Spleen (tissue), 11 donors: Measurements from ENCODE around the gene ANKS1B. TPM values are rescaled to one million over a fixed set of nuclear protein-coding genes. Genes with fewer than 3 reads are reported as not detected.

Experiments used
- DNase-seq: peaks from one replicate; pipeline ENCODE4 v3.0.0-alpha.2; 2020
- H3K27ac ChIP-seq, 8 donors: fragments of 200-600 bp; sonication (generic) in 7 of 8; 1 replicate in 4 of 8; 2 replicates in 4 of 8; pipeline versions ENCODE4 v1.5.0 to v1.8.0; 2016 to 2021; ENCODE audit warnings: inconsistent platforms in 4 of 8, mild to moderate bottlenecking in 4 of 8, moderate library complexity in 1 of 8
- H3K27me3 ChIP-seq, 7 donors: fragments of 200-600 bp; sonication (generic) in 6 of 7; replicated peaks in 1 of 7; 1 replicate in 4 of 7; 2 replicates in 3 of 7; pipeline versions ENCODE4 v1.5.0 to v1.8.0; 2016 to 2021; ENCODE audit warnings: inconsistent platforms in 3 of 7, mild to moderate bottlenecking in 1 of 7
- H3K36me3 ChIP-seq, 6 donors: fragments of 200-600 bp; sonication (generic) in 5 of 6; 1 replicate in 4 of 6; 2 replicates in 2 of 6; pipeline versions ENCODE4 v1.5.0 to v1.8.0; 2016 to 2021; ENCODE audit warnings: inconsistent platforms in 2 of 6
- H3K4me1 ChIP-seq, 6 donors: fragments of 200-600 bp; sonication (generic) in 5 of 6; 1 replicate in 3 of 6; 2 replicates in 3 of 6; pipeline versions ENCODE4 v1.5.0 to v1.8.0; 2016 to 2021; ENCODE audit warnings: inconsistent platforms in 3 of 6
- H3K4me3 ChIP-seq, 8 donors: fragments of 200-600 bp; sonication (generic) in 7 of 8; 1 replicate in 4 of 8; 2 replicates in 4 of 8; pipeline versions ENCODE4 v1.5.0 to v1.8.0; 2016 to 2021; ENCODE audit warnings: inconsistent platforms in 4 of 8, mild to moderate bottlenecking in 4 of 8, moderate library complexity in 2 of 8
- H3K9me3 ChIP-seq, 8 donors: fragments of 200-600 bp; sonication (generic) in 7 of 8; 1 replicate in 4 of 8; 2 replicates in 4 of 8; pipeline versions ENCODE4 v1.5.0 to v1.8.0; 2016 to 2021; ENCODE audit warnings: inconsistent platforms in 4 of 8
- CTCF ChIP-seq, 11 experiments: fragments of 200-600 bp in 7 of 11; fragments of 450-650 bp in 4 of 11; sonication (generic) in 4 of 11; IDR thresholded peaks in 8 of 11; conservative IDR thresholded peaks in 3 of 11; 1 replicate in 7 of 11; 2 replicates in 4 of 11; pipeline versions ENCODE4 v1.4.0 to v1.8.0; 2016 to 2021; ENCODE audit warnings: antibody characterized with exemption in 11 of 11, inconsistent platforms in 4 of 11, mild to moderate bottlenecking in 1 of 11
- POLR2A ChIP-seq, 3 donors: fragments of 450-650 bp; IDR thresholded peaks; one replicate each; pipeline ENCODE4 v1.5.1; 2017; ENCODE audit warnings: antibody characterized with exemption in 3 of 3, mild to moderate bottlenecking in 1 of 3
- POLR2AphosphoS5 ChIP-seq, 3 donors: sonication (generic); formaldehyde crosslinking; IDR thresholded peaks; one replicate each; pipeline ENCODE4 v1.5.1; 2017; ENCODE audit warnings: antibody characterized with exemption in 3 of 3
- WGBS, 5 donors: extraction: QIAGEN DNeasy Blood & Tissue Kit in 3 of 5; methylation state at CpG; one replicate each; pipeline versions ENCODE4 v1.1.5 to v1.1.7; 2013 to 2018; 5-methylcytosine and 5-hydroxymethylcytosine counted together
- intact Hi-C: fragments of 100-400 bp; cut with DNase I; formaldehyde crosslinking; loops from one replicate; pipeline ENCODE4 v1.15.0; 2023; ENCODE audit warnings: low total_unique reads
- polyA plus RNA-seq, 3 donors: library from polyadenylated mRNA; stranded (reverse); fragments of 200-250 nt; gene quantifications; one replicate each; pipeline ENCODE4 v1.2.1, GENCODE V29; 2013
- total RNA-seq, 7 donors: library from RNA; depleted of rRNA in 3 of 7; stranded (reverse); fragments of >200 nt in 3 of 7; fragmentation: NEBNext Ultra II Directional in 4 of 7; extraction: Animal tissue kit (Norgen Biotek cat#: 25700) in 4 of 7; gene quantifications; one replicate each; pipeline versions ENCODE4 v1.1.0 to v1.2.1, GENCODE V29; 2016 to 2021
- donor health status: healthy with polysubstance abuse.
- donor health status: DM: no; HTN: no; CAD: no; lungs with moderate emphysema.
- donor health status: DM: no; HTN: no; CAD: no.
- donor health status: Bipolar disorder and iron deficiency.
- donor health status: healthy.
- donor health status: DM: no; HTN: no; CAD: no.
- donor health status: DM: yes; HTN: yes; CAD: no.

The ANKS1B gene
- total and polyA plus RNA-seq, 10 donors = 0.21 to 8.0 (median 4.2) TPM

GRCh38 chr12:99367181-99367580, 617.6 kb downstream of the ANKS1B start:
- TF ChIP-seq CTCF (IDR thresholded peaks at IDR 0.05 in 8 of 11, conservative IDR thresholded peaks at IDR 0.05 in 3 of 11) = no peak
- Histone ChIP-seq H3K4me3 (no peak overlapping the region), H3K36me3 (no peaks in the 10 kb centered on the region), H3K27ac (no peak overlapping the region), H3K27me3 (no peaks in the 10 kb centered on the region), H3K4me1 (no peaks in the 10 kb centered on the region), H3K9me3 (no peaks in the 10 kb centered on the region)
- no peak for DNase-seq
- 78 to 82% (median 81%) methylated on average over 3 of the region's 3 CpGs for WGBS, 5 donors
- intact Hi-C loops = no loop called here

GRCh38 chr12:99352269-99352668, 632.5 kb downstream of the ANKS1B start:
- TF ChIP-seq POLR2A (IDR thresholded peaks at IDR 0.05) (no peak), POLR2AphosphoS5 (IDR thresholded peaks at IDR 0.05) (no peak), CTCF (IDR thresholded peaks at IDR 0.05 in 8 of 11, conservative IDR thresholded peaks at IDR 0.05 in 3 of 11) (no peak)
- Histone ChIP-seq H3K4me1 (no peaks in the 10 kb centered on the region), H3K36me3 (no peaks in the 10 kb centered on the region), H3K9me3 (peaks cover 0 to 2% (median 0%) of the 10 kb centered on the region in 8 donors), H3K27me3 (no peaks in the 10 kb centered on the region), H3K27ac (no peak overlapping the region), H3K4me3 (no peak overlapping the region)
- DNase-seq = no peak
- WGBS, 5 donors = 36 to 61% (median 54%) methylated on average over 3 of the region's 3 CpGs
- intact Hi-C loops = no loop called here

DNA sequence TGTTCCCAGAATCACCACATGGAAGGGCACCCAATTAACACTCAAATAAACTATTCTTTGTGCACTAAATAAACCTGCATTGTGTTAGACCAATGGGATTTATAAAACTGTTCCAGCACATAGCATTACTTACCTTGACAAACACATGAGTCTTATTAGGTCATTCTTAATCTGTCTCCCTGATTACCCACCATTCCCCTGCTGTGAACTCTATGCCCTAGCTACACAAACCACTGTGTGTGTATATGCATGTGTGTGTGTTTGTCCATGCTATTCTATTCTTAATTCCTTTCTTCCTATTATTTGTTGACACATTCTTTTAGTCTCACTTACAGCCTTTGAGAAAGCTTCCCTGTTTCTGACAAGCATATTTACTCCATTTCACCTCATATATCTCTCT, 640.8 kb downstream of the ANKS1B start:
- no peak for TF ChIP-seq POLR2AphosphoS5 (IDR thresholded peaks at IDR 0.05)
- TF ChIP-seq POLR2A (IDR thresholded peaks at IDR 0.05) = no peak
- no peak for TF ChIP-seq CTCF (IDR thresholded peaks at IDR 0.05 in 8 of 11, conservative IDR thresholded peaks at IDR 0.05 in 3 of 11)
- Histone ChIP-seq H3K4me1 (no peaks in the 10 kb centered on the region), H3K27ac (no peak overlapping the region), H3K27me3 (no peaks in the 10 kb centered on the region), H3K36me3 (no peaks in the 10 kb centered on the region), H3K4me3 (no peak overlapping the region), H3K9me3 (peaks cover 0 to 2% (median 0%) of the 10 kb centered on the region in 8 donors)
- DNase-seq = no peak
- intact Hi-C loops = no loop called here

DNA sequence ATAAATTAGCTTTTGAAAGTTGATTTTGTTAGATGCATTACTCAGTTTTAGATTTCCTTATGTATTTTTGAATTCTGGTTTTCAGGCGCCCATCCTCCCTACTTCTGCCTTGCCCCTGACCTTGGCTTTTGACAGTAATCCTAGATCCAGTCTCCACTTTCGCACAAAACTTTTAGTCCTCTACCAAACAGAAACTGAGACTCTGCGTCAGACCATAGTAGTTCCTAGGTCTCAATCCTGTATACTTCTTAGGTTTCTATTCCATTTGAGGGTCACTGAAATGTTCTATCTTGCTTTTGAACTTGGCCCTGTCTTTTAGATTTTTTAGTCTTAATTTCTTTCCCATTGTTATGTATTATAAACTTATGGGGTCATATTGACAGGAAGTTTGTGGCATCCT, 645.1 kb downstream of the ANKS1B start:
- Histone ChIP-seq H3K4me3 (no peak overlapping the region), H3K4me1 (no peaks in the 10 kb centered on the region), H3K36me3 (no peaks in the 10 kb centered on the region), H3K27me3 (no peaks in the 10 kb centered on the region), H3K9me3 (peaks cover 0 to 3% (median 0%) of the 10 kb centered on the region in 8 donors), H3K27ac (no peak overlapping the region)
- intact Hi-C loops = no loop called here
- TF ChIP-seq POLR2A (IDR thresholded peaks at IDR 0.05) (no peak), CTCF (IDR thresholded peaks at IDR 0.05 in 8 of 11, conservative IDR thresholded peaks at IDR 0.05 in 3 of 11) (no peak), POLR2AphosphoS5 (IDR thresholded peaks at IDR 0.05) (no peak)
- whole genome bisulfite sequencing, 5 donors = 87 to 99% (median 93%) methylated on average over 3 of the region's 3 CpGs
- no peak for DNase-seq
